ENCODE results near the gene ARHGEF33. TPM values are rescaled to one million over a fixed set of nuclear protein-coding genes. Genes with fewer than 3 reads are reported as not detected.

Gene ARHGEF33
- total and polyA plus RNA-seq, 2 of the 13 experiments (the other 11 are each of a cell fraction or from before 2014, with no cell fraction given) = 0.04 TPM; not detected in 1

DNA sequence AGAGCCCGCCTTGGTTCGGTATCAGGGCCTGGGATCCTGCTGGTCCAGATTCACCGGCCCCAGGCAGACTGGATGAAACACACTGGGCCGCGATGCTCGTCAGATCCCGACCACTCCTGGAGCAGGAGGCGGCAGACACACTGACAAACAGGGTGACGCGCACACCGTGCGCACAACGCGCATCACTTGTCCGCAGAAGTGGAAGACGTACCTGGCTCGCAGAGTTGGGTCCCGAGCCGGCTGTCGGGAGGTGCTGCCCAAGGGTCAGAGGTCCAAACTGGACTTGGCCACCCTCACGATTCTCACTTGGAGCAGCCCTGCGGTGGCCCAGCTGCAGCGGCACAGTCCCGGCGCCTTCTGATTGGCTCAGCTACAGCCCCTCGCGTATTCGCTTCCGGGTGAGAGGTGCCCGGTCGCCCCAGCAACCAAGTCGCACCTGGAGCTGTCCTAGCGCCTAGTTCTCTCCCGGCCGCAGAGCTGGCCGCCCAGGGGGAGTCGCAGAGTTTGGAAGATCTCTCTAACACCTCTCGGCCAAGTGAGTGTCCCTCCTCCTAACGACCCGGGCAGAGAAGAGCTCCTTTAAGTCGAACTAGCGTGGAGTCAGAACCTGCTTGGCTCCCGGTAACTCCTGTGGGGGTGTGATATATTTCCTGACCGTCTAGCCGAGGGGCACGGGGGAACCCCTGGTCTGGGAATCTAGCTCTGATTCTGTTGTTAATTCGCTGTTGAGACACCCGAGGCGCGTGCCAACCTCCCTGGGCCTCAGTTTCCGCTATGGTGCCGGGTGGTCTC, 13.9 kb upstream of the ARHGEF33 start, which contains the start of the genes DHX57 and MORN2 (continued):
- TF ChIP-seq ZMAT3 (CRISPR knock-in tag; conservative IDR thresholded peaks at IDR 0.05) (peak; percentile 83; the same call in 1 of the 2 replicates), NCOA1 (CRISPR knock-in tag; IDR thresholded peaks at IDR 0.05) (peak; percentile 66; the same call in 1 of the 2 replicates), ZFP1 (CRISPR knock-in tag; IDR thresholded peaks at IDR 0.05) (no peak), BATF2 (CRISPR knock-in tag; IDR thresholded peaks at IDR 0.05) (peak; percentile 89; the same call in 1 of the 2 replicates), ZNF225 (CRISPR knock-in tag; IDR thresholded peaks at IDR 0.05) (peak; percentile 83; the same call in 1 of the 2 replicates), ATRX (CRISPR knock-in tag; IDR thresholded peaks at IDR 0.05; ENCODE audit: borderline replicate concordance) (no peak), JUN (CRISPR knock-in tag; IDR thresholded peaks at IDR 0.05) (no peak)
- TF ChIP-seq, protein P1, sequence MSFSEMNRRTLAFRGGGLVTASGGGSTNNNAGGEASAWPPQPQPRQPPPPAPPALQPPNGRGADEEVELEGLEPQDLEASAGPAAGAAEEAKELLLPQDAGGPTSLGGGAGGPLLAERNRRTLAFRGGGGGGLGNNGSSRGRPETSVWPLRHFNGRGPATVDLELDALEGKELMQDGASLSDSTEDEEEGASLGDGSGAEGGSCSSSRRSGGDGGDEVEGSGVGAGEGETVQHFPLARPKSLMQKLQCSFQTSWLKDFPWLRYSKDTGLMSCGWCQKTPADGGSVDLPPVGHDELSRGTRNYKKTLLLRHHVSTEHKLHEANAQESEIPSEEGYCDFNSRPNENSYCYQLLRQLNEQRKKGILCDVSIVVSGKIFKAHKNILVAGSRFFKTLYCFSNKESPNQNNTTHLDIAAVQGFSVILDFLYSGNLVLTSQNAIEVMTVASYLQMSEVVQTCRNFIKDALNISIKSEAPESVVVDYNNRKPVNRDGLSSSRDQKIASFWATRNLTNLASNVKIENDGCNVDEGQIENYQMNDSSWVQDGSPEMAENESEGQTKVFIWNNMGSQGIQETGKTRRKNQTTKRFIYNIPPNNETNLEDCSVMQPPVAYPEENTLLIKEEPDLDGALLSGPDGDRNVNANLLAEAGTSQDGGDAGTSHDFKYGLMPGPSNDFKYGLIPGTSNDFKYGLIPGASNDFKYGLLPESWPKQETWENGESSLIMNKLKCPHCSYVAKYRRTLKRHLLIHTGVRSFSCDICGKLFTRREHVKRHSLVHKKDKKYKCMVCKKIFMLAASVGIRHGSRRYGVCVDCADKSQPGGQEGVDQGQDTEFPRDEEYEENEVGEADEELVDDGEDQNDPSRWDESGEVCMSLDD (CRISPR knock-in tag; IDR thresholded peaks at IDR 0.05; ENCODE audit: borderline replicate concordance) = no peak
- TF ChIP-seq, protein P2, sequence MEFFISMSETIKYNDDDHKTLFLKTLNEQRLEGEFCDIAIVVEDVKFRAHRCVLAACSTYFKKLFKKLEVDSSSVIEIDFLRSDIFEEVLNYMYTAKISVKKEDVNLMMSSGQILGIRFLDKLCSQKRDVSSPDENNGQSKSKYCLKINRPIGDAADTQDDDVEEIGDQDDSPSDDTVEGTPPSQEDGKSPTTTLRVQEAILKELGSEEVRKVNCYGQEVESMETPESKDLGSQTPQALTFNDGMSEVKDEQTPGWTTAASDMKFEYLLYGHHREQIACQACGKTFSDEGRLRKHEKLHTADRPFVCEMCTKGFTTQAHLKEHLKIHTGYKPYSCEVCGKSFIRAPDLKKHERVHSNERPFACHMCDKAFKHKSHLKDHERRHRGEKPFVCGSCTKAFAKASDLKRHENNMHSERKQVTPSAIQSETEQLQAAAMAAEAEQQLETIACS (CRISPR knock-in tag; IDR thresholded peaks at IDR 0.05) = no peak; the same call in 1 of the 2 replicates
- TF ChIP-seq, protein P3, sequence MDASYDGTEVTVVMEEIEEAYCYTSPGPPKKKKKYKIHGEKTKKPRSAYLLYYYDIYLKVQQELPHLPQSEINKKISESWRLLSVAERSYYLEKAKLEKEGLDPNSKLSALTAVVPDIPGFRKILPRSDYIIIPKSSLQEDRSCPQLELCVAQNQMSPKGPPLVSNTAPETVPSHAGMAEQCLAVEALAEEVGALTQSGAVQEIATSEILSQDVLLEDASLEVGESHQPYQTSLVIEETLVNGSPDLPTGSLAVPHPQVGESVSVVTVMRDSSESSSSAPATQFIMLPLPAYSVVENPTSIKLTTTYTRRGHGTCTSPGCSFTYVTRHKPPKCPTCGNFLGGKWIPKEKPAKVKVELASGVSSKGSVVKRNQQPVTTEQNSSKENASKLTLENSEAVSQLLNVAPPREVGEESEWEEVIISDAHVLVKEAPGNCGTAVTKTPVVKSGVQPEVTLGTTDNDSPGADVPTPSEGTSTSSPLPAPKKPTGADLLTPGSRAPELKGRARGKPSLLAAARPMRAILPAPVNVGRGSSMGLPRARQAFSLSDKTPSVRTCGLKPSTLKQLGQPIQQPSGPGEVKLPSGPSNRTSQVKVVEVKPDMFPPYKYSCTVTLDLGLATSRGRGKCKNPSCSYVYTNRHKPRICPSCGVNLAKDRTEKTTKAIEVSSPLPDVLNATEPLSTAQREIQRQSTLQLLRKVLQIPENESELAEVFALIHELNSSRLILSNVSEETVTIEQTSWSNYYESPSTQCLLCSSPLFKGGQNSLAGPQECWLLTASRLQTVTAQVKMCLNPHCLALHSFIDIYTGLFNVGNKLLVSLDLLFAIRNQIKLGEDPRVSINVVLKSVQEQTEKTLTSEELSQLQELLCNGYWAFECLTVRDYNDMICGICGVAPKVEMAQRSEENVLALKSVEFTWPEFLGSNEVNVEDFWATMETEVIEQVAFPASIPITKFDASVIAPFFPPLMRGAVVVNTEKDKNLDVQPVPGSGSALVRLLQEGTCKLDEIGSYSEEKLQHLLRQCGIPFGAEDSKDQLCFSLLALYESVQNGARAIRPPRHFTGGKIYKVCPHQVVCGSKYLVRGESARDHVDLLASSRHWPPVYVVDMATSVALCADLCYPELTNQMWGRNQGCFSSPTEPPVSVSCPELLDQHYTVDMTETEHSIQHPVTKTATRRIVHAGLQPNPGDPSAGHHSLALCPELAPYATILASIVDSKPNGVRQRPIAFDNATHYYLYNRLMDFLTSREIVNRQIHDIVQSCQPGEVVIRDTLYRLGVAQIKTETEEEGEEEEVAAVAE (CRISPR knock-in tag; IDR thresholded peaks at IDR 0.05; ENCODE audit: borderline replicate concordance) = peak; percentile 89
- TF ChIP-seq, protein P4, sequence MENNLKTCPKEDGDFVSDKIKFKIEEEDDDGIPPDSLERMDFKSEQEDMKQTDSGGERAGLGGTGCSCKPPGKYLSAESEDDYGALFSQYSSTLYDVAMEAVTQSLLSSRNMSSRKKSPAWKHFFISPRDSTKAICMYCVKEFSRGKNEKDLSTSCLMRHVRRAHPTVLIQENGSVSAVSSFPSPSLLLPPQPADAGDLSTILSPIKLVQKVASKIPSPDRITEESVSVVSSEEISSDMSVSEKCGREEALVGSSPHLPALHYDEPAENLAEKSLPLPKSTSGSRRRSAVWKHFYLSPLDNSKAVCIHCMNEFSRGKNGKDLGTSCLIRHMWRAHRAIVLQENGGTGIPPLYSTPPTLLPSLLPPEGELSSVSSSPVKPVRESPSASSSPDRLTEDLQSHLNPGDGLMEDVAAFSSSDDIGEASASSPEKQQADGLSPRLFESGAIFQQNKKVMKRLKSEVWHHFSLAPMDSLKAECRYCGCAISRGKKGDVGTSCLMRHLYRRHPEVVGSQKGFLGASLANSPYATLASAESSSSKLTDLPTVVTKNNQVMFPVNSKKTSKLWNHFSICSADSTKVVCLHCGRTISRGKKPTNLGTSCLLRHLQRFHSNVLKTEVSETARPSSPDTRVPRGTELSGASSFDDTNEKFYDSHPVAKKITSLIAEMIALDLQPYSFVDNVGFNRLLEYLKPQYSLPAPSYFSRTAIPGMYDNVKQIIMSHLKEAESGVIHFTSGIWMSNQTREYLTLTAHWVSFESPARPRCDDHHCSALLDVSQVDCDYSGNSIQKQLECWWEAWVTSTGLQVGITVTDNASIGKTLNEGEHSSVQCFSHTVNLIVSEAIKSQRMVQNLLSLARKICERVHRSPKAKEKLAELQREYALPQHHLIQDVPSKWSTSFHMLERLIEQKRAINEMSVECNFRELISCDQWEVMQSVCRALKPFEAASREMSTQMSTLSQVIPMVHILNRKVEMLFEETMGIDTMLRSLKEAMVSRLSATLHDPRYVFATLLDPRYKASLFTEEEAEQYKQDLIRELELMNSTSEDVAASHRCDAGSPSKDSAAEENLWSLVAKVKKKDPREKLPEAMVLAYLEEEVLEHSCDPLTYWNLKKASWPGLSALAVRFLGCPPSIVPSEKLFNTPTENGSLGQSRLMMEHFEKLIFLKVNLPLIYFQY (CRISPR knock-in tag; IDR thresholded peaks at IDR 0.05; ENCODE audit: borderline replicate concordance) = peak; percentile 97
- TF ChIP-seq, protein P5, sequence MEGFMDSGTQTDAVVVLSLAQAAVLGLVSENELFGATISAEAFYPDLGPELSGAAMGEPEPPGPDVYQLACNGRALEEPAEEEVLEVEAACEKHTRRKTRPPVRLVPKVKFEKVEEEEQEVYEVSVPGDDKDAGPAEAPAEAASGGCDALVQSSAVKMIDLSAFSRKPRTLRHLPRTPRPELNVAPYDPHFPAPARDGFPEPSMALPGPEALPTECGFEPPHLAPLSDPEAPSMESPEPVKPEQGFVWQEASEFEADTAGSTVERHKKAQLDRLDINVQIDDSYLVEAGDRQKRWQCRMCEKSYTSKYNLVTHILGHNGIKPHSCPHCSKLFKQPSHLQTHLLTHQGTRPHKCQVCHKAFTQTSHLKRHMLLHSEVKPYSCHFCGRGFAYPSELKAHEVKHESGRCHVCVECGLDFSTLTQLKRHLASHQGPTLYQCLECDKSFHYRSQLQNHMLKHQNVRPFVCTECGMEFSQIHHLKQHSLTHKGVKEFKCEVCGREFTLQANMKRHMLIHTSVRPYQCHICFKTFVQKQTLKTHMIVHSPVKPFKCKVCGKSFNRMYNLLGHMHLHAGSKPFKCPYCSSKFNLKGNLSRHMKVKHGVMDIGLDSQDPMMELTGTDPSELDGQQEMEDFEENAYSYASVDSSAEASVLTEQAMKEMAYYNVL (CRISPR knock-in tag; IDR thresholded peaks at IDR 0.05; ENCODE audit: borderline replicate concordance) = peak; percentile 41; the same call in 1 of the 2 replicates
